HepG2 (cell line): ENCODE data around the gene ACER3. TPM values are rescaled to one million over a fixed set of nuclear protein-coding genes. Genes with fewer than 3 reads are reported as not detected.

Experiments
- ISX ChIP-seq: sonication (generic); formaldehyde crosslinking; conservative IDR thresholded peaks from 2 replicates; pipeline ENCODE4 v1.5.0; 2020; ENCODE audit warnings: missing genetic modification reagents
- JUND ChIP-seq: sonication (generic); formaldehyde crosslinking; IDR thresholded peaks from 2 replicates; pipeline ENCODE4 v1.8.0; 2022; ENCODE audit warnings: mild to moderate bottlenecking, missing genetic modification reagents
- KDM5B ChIP-seq: sonication (generic); formaldehyde crosslinking; IDR thresholded peaks from 2 replicates; pipeline ENCODE4 v1.4.0; 2020; ENCODE audit warnings: missing genetic modification reagents, mild to moderate bottlenecking, borderline replicate concordance
- MAFG ChIP-seq: sonication (generic); formaldehyde crosslinking; IDR thresholded peaks from 2 replicates; pipeline ENCODE4 v1.5.1; 2020; ENCODE audit warnings: mild to moderate bottlenecking, missing genetic modification reagents
- MEIS1 ChIP-seq: sonication (generic); formaldehyde crosslinking; IDR thresholded peaks from 2 replicates; pipeline ENCODE4 v1.9.0; 2021; ENCODE audit warnings: mild to moderate bottlenecking, missing genetic modification reagents, moderate library complexity, borderline replicate concordance
- NRL ChIP-seq: sonication (generic); formaldehyde crosslinking; IDR thresholded peaks from 2 replicates; pipeline ENCODE4 v1.5.0; 2020; ENCODE audit warnings: missing genetic modification reagents, mild to moderate bottlenecking, moderate library complexity, borderline replicate concordance
- U2AF1 ChIP-seq: fragments of 200-400 bp; formaldehyde crosslinking; optimal IDR thresholded peaks from 2 replicates; pipeline ENCODE3; 2017; ENCODE audit warnings: mild to moderate bottlenecking, low read depth, low read length
- ZBTB1 ChIP-seq: sonication (generic); formaldehyde crosslinking; IDR thresholded peaks from 2 replicates; pipeline ENCODE4 v1.4.0; 2020; ENCODE audit warnings: missing genetic modification reagents, borderline replicate concordance
- ZBTB8A ChIP-seq: sonication (generic); formaldehyde crosslinking; IDR thresholded peaks from 2 replicates; pipeline ENCODE4 v1.4.0; 2020; ENCODE audit warnings: mild to moderate bottlenecking, low read depth, missing genetic modification reagents, borderline replicate concordance
- ZFAT ChIP-seq: sonication (generic); formaldehyde crosslinking; conservative IDR thresholded peaks from 2 replicates; pipeline ENCODE4 v1.8.1; 2023; ENCODE audit warnings: missing genetic modification reagents, inconsistent platforms
- ZFP36L2 ChIP-seq: sonication (generic); formaldehyde crosslinking; IDR thresholded peaks from 2 replicates; pipeline ENCODE4 v1.4.0; 2020; ENCODE audit warnings: missing genetic modification reagents
- ZNF550 ChIP-seq: sonication (generic); formaldehyde crosslinking; IDR thresholded peaks from 2 replicates; pipeline ENCODE4 v1.4.0; 2020; ENCODE audit warnings: mild to moderate bottlenecking, missing genetic modification reagents, borderline replicate concordance
- ZSCAN12 ChIP-seq: sonication (generic); formaldehyde crosslinking; IDR thresholded peaks from 2 replicates; pipeline ENCODE4 v1.9.0; 2021; ENCODE audit warnings: mild to moderate bottlenecking, missing genetic modification reagents
- polyA plus RNA-seq, 8 experiments: library from polyadenylated mRNA; depleted of rRNA in 3 of 8; stranded (reverse) in 7 of 8; unstranded in 1 of 8; fragments of >200 nt; fragmentation: Illumina TruSeq in 4 of 8; extraction: Trizol in 4 of 8; gene quantifications; 2 replicates each; pipeline versions ENCODE4 v1.2.1 to v1.2.3, GENCODE V29; 2011 to 2016; ENCODE audit warnings: low read depth in 4 of 8, missing spikeins in 1 of 8, mixed read lengths in 1 of 8; ENCODE audit not compliant: insufficient read depth in 1 of 8
- total RNA-seq, 5 experiments: library from RNA; depleted of rRNA; stranded (reverse); fragments of >200 nt; fragmentation: Illumina TruSeq; extraction: Trizol; gene quantifications; 2 replicates each; pipeline ENCODE4 v1.2.3, GENCODE V29; 2016; ENCODE audit warnings: low read depth in 1 of 5
- TF ChIP-seq, protein P1 (sequence below): sonication (generic); formaldehyde crosslinking; IDR thresholded peaks from 2 replicates; pipeline ENCODE4 v1.8.1; 2023; ENCODE audit warnings: missing genetic modification reagents, mild to moderate bottlenecking, borderline replicate concordance
- TF ChIP-seq, protein P2 (sequence below), 2 experiments: fragments of 450-650 bp in 1 of 2; sonication (generic) in 1 of 2; formaldehyde crosslinking in 1 of 2; IDR thresholded peaks; 2 replicates each; pipeline versions ENCODE4 v1.6.1 to v1.8.0; 2016 to 2022; ENCODE audit warnings: antibody characterized with exemption in 1 of 2, mild to moderate bottlenecking in 1 of 2, missing genetic modification reagents in 1 of 2
- TF ChIP-seq, protein P3 (sequence below): sonication (generic); formaldehyde crosslinking; IDR thresholded peaks from 2 replicates; pipeline ENCODE4 v1.4.0; 2020; ENCODE audit warnings: mild to moderate bottlenecking, missing genetic modification reagents

ACER3 gene
- total and polyA plus RNA-seq, 2 of the 13 experiments (the other 11 are each of a cell fraction or from before 2014, with no cell fraction given), result 6.0 to 9.8 TPM

DNA sequence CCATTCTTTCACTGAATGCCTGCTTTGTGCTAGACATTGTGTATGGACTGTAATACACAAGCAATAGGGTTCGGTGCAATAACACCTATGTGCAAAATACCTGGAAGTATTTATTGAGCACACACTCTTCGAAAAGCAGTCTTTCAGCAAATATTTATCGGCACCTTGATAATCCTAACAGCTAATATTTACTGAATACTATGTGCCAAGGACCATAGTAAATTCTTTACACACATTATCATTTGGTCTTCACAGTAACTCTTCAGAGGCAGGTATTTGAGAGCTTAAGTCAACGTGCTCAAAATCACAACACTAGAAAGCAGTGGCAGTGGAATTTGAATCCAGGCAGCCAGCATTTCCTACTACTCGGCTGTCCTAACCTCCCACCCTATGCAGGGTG is 175.7 kb downstream of the ACER3 start (continued):
- TF ChIP-seq, protein P1, sequence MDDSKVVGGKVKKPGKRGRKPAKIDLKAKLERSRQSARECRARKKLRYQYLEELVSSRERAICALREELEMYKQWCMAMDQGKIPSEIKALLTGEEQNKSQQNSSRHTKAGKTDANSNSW (CRISPR knock-in tag), result no peak
- TF ChIP-seq MEIS1 (CRISPR knock-in tag) (no peak), ZFAT (CRISPR knock-in tag) (no peak), ZNF550 (CRISPR knock-in tag) (no peak), ISX (CRISPR knock-in tag) (no peak), ZBTB8A (no peak), ZBTB1 (CRISPR knock-in tag) (no peak), MAFG (CRISPR knock-in tag) (no peak), NRL (CRISPR knock-in tag) (no peak), ZFP36L2 (CRISPR knock-in tag) (no peak), KDM5B (CRISPR knock-in tag) (no peak), U2AF1 (no peak), JUND (CRISPR knock-in tag) (no peak), ZSCAN12 (CRISPR knock-in tag) (no peak)
- TF ChIP-seq, protein P2, sequence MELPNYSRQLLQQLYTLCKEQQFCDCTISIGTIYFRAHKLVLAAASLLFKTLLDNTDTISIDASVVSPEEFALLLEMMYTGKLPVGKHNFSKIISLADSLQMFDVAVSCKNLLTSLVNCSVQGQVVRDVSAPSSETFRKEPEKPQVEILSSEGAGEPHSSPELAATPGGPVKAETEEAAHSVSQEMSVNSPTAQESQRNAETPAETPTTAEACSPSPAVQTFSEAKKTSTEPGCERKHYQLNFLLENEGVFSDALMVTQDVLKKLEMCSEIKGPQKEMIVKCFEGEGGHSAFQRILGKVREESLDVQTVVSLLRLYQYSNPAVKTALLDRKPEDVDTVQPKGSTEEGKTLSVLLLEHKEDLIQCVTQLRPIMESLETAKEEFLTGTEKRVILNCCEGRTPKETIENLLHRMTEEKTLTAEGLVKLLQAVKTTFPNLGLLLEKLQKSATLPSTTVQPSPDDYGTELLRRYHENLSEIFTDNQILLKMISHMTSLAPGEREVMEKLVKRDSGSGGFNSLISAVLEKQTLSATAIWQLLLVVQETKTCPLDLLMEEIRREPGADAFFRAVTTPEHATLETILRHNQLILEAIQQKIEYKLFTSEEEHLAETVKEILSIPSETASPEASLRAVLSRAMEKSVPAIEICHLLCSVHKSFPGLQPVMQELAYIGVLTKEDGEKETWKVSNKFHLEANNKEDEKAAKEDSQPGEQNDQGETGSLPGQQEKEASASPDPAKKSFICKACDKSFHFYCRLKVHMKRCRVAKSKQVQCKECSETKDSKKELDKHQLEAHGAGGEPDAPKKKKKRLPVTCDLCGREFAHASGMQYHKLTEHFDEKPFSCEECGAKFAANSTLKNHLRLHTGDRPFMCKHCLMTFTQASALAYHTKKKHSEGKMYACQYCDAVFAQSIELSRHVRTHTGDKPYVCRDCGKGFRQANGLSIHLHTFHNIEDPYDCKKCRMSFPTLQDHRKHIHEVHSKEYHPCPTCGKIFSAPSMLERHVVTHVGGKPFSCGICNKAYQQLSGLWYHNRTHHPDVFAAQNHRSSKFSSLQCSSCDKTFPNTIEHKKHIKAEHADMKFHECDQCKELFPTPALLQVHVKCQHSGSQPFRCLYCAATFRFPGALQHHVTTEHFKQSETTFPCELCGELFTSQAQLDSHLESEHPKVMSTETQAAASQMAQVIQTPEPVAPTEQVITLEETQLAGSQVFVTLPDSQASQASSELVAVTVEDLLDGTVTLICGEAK (IDR thresholded peaks at IDR 0.05), result no peak
- TF ChIP-seq, protein P2 (CRISPR knock-in tag; IDR thresholded peaks at IDR 0.05), result no peak
- TF ChIP-seq, protein P3, sequence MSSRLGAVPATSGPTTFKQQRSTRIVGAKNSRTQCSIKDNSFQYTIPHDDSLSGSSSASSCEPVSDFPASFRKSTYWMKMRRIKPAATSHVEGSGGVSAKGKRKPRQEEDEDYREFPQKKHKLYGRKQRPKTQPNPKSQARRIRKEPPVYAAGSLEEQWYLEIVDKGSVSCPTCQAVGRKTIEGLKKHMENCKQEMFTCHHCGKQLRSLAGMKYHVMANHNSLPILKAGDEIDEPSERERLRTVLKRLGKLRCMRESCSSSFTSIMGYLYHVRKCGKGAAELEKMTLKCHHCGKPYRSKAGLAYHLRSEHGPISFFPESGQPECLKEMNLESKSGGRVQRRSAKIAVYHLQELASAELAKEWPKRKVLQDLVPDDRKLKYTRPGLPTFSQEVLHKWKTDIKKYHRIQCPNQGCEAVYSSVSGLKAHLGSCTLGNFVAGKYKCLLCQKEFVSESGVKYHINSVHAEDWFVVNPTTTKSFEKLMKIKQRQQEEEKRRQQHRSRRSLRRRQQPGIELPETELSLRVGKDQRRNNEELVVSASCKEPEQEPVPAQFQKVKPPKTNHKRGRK (CRISPR knock-in tag), result no peak
